GM18498 (cell line): ENCODE results near the gene MSRB3.

Experiments used
- ATAC-seq: cut with Tn5 transposase; IDR thresholded peaks from one replicate; pipeline ENCODE4 v1.9.1; 2021; ENCODE audit warnings: mild to moderate bottlenecking, moderate library complexity; ENCODE audit not compliant: unreplicated experiment

Gene MSRB3

DNA sequence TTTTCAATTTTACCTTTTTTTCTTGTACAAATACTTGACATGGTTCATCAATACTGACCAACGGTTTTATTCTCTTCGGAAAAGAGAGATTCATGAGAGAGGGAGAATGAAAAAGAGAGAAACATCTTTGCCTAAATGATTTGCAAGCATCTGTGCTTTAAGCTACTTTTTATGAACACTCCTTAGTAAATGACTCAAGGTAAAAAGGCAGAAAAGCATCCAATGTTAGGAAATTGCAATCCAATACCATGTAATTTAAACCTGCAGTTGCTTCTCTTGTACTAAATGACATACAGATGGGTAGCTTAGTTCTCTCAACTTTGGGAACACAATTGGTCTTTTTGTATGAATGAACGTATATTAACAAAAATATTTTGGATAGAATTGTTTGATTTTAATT, 46.1 kb downstream of the MSRB3 start:
- no peak for ATAC-seq

DNA sequence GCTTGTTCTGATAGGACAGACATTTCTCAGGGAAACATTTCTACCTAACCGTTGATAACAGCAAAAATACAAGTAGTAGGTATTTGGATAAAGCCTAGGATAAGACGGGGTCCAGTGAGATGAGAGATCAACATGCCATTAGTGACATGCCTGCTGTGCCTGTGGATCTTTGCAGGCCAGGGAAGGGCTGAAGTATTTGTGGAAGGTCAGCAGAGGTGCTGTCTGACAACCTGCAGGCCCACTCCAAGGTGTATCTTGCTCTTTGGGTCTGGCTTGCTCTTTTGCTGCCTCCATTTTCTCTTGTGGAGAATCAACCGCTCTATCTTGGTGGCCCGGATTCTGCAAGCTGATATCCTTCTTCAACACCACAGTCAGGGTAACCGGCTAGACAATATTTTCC, 46.7 kb downstream of the MSRB3 start:
- no peak for ATAC-seq

GRCh38 chr12:65326616-65327015, 48.1 kb downstream of the MSRB3 start:
- ATAC-seq: no peak

- ATAC-seq: no peak
Measured at GRCh38 chr12:65327207-65328076, 49.0 kb downstream of the MSRB3 start.

DNA sequence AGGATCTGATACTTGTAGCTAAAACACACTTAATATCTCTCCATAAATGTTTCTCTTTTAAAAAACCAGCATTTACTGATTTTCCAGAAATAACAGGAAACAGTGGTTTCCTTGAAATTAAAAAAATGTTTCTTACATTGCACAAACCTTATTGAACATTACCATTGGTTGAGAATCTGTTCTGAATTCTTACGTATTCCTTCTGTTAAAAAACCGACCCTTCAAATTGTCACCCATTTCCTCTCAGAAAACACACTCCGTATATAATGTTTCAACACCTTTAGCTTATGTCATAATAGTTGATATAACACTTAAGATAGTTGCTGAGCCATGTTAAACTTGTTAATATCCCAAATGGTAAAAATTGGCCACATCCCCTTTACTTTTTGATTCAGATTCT, 51.2 kb downstream of the MSRB3 start:
- no peak for ATAC-seq

DNA sequence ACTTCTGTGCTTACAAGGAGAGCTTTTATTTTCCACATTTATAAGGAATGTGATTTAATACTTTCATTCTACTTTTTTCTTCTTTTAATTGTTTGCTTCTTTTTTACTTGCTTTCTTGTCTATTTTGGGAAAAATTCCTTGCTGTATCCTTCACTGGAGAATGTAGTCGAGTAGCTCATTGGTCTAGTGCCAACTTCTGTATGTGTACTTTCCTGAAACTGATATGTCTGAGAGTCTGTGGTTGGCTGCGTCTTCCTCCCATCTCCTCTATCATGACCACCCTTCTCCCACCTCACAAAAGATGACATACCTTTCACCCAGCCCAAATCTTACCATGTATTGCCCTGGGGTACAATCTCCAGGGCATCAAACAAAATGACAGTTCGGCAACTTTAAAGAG, 51.8 kb downstream of the MSRB3 start:
- ATAC-seq: no peak

DNA sequence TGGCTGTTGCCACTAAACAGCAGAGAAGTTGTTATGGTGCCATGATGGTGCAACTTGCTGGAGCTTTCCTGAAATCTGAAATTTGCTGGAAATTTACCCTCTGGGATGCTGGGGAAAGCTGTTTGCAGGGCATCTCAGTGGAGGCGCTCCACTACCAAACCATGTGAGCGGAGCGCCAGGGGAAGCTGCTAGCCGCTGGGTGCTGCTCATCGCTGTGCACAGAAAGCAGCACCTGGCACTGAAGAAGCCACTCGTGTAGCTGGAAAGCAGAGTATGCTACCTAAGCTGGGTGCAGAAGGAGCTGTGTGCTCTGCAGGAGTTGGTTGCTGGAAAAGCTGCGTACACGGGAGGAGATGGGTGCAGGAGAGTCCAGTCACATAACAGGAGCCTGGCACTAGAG, 53.0 kb downstream of the MSRB3 start:
- ATAC-seq: no peak

- ATAC-seq: no peak
Measured at GRCh38 chr12:65333649-65334048, 55.2 kb downstream of the MSRB3 start.

DNA sequence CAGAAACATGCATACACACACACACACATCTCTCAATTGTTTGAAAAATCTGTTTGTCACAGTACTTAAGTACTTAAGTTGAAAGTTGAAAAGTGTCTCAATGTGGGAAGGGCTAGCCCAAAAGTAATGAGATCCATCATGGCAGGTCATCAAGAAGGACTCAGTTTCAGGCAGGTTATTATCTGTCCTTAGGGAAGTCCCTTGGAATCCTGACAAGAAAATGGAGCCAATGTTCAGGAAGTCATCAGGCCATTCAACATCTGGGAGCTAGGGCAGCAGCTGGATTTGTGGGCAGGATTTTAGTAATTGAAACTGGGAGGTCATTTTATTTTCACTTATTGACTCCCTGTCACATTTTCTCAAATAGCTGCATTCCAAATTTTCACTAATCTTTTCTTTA, 56.0 kb downstream of the MSRB3 start:
- no peak for ATAC-seq

GRCh38 chr12:65335021-65335714, 56.7 kb downstream of the MSRB3 start:
- no peak for ATAC-seq

DNA sequence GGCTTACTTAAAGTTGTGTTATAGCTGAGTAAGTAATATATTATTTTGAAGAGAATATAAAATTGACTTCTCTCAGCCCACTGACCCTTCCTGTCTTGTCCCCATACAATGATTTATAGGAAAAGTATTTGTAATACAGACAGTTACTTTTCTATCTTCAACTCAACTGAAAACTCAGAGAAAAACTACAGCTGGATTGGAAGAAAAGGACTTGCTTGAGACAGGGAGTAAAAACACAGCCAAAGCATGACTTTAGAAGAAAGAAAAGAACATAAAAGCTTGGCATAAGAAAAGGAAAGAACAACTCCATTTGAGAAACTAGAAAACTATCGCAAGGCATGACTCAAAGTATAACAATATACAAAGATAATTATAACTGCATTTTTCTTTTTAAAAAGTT, 57.5 kb downstream of the MSRB3 start:
- ATAC-seq: no peak

GRCh38 chr12:65339161-65339560, 60.7 kb downstream of the MSRB3 start:
- no peak for ATAC-seq

DNA sequence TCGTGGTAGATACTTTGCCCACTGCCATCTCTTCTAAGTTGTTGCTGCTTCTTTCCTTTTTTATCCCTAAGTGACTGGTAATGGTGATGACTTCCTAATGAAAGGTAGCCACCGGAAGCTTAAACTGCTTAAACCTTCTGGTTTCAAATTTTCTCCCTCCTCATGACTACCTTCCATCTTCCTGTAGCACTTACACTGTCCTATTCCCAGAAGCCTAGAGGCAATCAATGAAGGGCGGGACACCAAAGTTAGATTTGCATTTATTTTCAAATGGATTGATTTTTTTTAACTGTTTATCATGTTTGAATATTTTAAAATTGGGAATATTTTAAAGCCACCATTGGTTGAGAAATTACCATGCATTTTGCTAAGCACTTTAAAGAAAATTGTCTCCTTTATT, 64.7 kb downstream of the MSRB3 start:
- no peak for ATAC-seq

GRCh38 chr12:65343801-65344200, 65.3 kb downstream of the MSRB3 start:
- ATAC-seq: no peak

DNA sequence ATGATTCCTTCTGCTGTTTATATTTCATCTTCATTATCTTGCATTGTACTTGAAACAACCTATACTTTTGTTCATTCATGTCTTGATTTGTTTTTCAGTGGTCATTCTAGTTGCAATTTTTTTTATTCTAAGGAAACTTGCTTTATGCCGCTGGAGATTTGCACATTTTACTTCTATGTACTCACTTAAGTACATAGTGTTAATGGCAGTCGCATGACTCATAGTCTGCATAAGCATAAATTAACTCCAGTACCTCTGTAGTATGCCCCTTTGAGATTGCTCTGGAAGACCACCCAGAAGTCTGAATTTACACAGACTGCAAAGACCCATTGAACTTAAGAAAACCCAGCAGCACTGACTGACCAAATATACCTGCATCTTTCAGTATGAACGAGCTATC, 77.0 kb downstream of the MSRB3 start:
- no peak for ATAC-seq

- ATAC-seq: no peak
Measured at GRCh38 chr12:65362234-65363031, 84.0 kb downstream of the MSRB3 start.

GRCh38 chr12:65364046-65364445, 85.6 kb downstream of the MSRB3 start:
- ATAC-seq: no peak

DNA sequence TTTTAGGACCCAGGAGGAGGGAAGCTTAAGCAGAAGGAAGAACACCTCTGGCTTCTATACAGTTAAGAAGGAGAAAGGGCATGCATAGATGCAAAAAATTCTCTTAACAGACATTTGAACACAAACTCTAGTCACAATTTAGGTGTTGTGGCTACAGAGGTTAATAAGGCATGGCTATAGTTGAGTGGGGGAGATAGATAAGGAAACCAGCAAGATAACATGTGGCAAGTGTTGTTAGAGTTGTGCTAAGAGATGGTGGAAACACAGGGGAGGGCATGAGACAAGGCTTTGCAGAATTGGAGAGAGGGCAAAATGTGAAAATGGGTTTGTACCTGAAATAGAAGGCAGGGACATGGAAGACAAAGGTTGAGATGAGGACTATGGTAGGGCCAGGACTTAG, 88.9 kb downstream of the MSRB3 start:
- ATAC-seq: no peak

DNA sequence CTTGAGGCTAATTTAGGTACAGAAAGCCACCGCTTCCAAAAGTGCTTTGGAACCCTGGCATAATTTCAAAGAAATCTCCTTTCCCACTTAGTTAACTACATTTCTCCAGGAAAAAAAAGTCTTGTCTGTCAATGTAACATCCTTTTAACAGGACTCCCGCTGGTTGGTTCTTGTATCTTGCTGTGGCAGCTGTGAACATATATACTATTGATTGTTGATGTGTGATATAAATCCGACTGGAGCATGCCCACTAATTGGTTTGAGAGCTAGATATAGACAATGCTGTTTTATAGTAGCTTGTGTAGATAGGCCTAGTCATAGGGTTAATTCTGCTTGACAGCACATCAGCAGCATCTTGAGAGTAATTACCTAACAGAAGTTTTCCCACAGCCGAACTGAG, 89.6 kb downstream of the MSRB3 start:
- ATAC-seq: no peak

DNA sequence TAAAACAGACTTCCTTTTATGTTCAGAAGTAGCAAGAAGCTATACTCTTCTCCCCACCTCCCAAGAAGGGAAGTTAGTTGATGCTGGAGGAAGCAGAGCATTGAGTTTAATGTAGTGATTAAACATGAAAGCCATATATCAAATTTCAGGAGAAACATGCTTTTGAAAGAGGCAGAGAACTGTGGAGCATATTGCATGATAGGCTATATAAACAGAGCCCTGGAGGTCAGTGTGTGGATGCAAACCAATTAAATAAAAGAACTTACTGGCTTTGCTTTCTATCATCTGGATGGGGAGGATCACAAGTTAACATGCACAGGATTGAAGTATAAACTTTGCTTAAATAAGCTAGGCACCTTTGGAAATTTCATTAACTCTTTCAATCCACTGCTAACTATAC, 94.1 kb downstream of the MSRB3 start:
- ATAC-seq: no peak

- no peak for ATAC-seq
Measured at GRCh38 chr12:65384240-65384639, 105.8 kb downstream of the MSRB3 start.

- ATAC-seq: no peak
Measured at GRCh38 chr12:65387396-65387795, 108.9 kb downstream of the MSRB3 start.
